Gastroesophageal sphincter (tissue), 3 donors: ENCODE results near the gene KCNN4.

Experiments used
- POLR2A ChIP-seq, 2 donors: fragments of 450-650 bp; IDR thresholded peaks; one replicate each; pipeline ENCODE4 v1.6.1; 2017; ENCODE audit warnings: antibody characterized with exemption in 2 of 2, mild to moderate bottlenecking in 2 of 2, moderate library complexity in 1 of 2
- TF ChIP-seq, protein P1 (sequence below), 4 experiments: fragments of 200-600 bp in 2 of 4; fragments of 450-650 bp in 2 of 4; sonication (generic) in 1 of 4; IDR thresholded peaks; one replicate each; pipeline ENCODE4 v1.5.1; 2017 to 2019; ENCODE audit warnings: antibody characterized with exemption in 4 of 4, mild to moderate bottlenecking in 2 of 4, moderate library complexity in 2 of 4

DNA sequence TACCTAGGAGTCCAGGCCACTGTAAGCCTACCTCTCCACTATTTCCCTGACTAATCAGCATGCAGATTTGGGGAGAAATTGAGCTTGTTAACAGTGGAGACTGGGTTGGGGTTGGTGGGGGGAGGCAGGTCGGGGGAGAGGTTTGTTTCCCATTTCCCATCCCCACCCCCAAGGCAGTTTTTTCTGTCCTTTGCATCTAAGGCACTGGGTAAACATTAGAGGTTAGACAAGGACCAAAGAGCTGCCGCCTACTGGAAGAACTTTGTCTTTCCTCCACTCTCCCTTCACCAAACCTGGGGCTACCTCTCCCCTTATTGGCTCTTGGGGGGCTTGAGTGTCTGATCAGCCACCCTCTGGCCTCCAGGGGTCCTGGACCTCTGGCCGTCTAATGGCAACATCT is 953 bp downstream of the KCNN4 start:
- TF ChIP-seq POLR2A (IDR thresholded peaks at IDR 0.05), result no peak
- TF ChIP-seq, protein P1, sequence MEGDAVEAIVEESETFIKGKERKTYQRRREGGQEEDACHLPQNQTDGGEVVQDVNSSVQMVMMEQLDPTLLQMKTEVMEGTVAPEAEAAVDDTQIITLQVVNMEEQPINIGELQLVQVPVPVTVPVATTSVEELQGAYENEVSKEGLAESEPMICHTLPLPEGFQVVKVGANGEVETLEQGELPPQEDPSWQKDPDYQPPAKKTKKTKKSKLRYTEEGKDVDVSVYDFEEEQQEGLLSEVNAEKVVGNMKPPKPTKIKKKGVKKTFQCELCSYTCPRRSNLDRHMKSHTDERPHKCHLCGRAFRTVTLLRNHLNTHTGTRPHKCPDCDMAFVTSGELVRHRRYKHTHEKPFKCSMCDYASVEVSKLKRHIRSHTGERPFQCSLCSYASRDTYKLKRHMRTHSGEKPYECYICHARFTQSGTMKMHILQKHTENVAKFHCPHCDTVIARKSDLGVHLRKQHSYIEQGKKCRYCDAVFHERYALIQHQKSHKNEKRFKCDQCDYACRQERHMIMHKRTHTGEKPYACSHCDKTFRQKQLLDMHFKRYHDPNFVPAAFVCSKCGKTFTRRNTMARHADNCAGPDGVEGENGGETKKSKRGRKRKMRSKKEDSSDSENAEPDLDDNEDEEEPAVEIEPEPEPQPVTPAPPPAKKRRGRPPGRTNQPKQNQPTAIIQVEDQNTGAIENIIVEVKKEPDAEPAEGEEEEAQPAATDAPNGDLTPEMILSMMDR (IDR thresholded peaks at IDR 0.05), result no peak
